Transverse colon (tissue), 4 donors: ENCODE measurements around the gene SH3RF1. TPM values are rescaled to one million over a fixed set of nuclear protein-coding genes. Genes with fewer than 3 reads are reported as not detected.

ENCODE experiments used
- DNase-seq: peaks from one replicate; pipeline ENCODE4 v3.0.0-alpha.2; 2019
- H3K27ac ChIP-seq, 4 donors: fragments of 200-600 bp; sonication (generic); 2 replicates each; pipeline ENCODE4 v1.5.1; 2016 to 2018; ENCODE audit warnings: inconsistent platforms in 4 of 4
- H3K27me3 ChIP-seq: fragments of 200-600 bp; sonication (generic); 2 replicates; pipeline ENCODE4 v1.5.1; 2017; ENCODE audit warnings: inconsistent platforms
- H3K36me3 ChIP-seq, 4 donors: fragments of 200-600 bp; sonication (generic); 2 replicates each; pipeline ENCODE4 v1.5.1; 2017 to 2019; ENCODE audit warnings: inconsistent platforms in 4 of 4
- H3K4me1 ChIP-seq, 4 donors: fragments of 200-600 bp; sonication (generic); 2 replicates each; pipeline ENCODE4 v1.5.1; 2017 to 2020; ENCODE audit warnings: inconsistent platforms in 4 of 4
- H3K4me3 ChIP-seq, 4 donors: fragments of 200-600 bp; sonication (generic); 1 replicate in 1 of 4; 2 replicates in 3 of 4; pipeline versions ENCODE4 v1.5.1 to v1.6.1; 2017 to 2019; ENCODE audit warnings: inconsistent platforms in 4 of 4
- H3K9me3 ChIP-seq, 2 donors: fragments of 200-600 bp; sonication (generic); 2 replicates each; pipeline ENCODE4 v1.5.1; 2017 to 2019; ENCODE audit warnings: inconsistent platforms in 2 of 2
- EP300 ChIP-seq: sonication (generic); formaldehyde crosslinking; IDR thresholded peaks from one replicate; pipeline ENCODE4 v1.6.1; 2017; ENCODE audit warnings: antibody characterized with exemption, low read depth
- POLR2A ChIP-seq: fragments of 450-650 bp; IDR thresholded peaks from one replicate; pipeline ENCODE4 v1.6.1; 2016; ENCODE audit warnings: antibody characterized with exemption, mild to moderate bottlenecking, moderate library complexity
- POLR2AphosphoS5 ChIP-seq, 3 donors: sonication (generic); formaldehyde crosslinking; IDR thresholded peaks; one replicate each; pipeline ENCODE4 v1.6.1; 2016; ENCODE audit warnings: antibody characterized with exemption in 3 of 3
- WGBS, 2 donors: methylation state at CpG; one replicate each; pipeline ENCODE4 v1.1.5; 2018; ENCODE audit warnings: low coverage in 1 of 2; 5-methylcytosine and 5-hydroxymethylcytosine counted together
- in situ Hi-C, 4 donors: fragments of 200-750 bp; cut with MboI; loops; one replicate each; pipeline versions ENCODE4 v1.15.0 to v1.15.1; 2017; ENCODE audit warnings: low sequenced_read_pairs in 3 of 4, low pct_ligation_motif_present in 1 of 4, low pct_unique_long_range_greater_than_20kb in 1 of 4
- intact Hi-C: fragments of 100-400 bp; cut with DNase I; formaldehyde crosslinking; loops from one replicate; pipeline ENCODE4 v1.15.1; 2023; ENCODE audit warnings: low total_unique reads
- total RNA-seq, 4 donors: library from RNA; depleted of rRNA; stranded (reverse); fragments of >200 nt; gene quantifications; one replicate each; pipeline ENCODE4 v1.1.0, GENCODE V29; 2016
- TF ChIP-seq, protein P1 (sequence below), 5 experiments: fragments of 200-600 bp in 3 of 5; fragments of 450-650 bp in 2 of 5; sonication (generic) in 3 of 5; IDR thresholded peaks; 1 replicate in 2 of 5; 2 replicates in 3 of 5; pipeline ENCODE4 v1.5.1; 2016 to 2017; ENCODE audit warnings: antibody characterized with exemption in 5 of 5, inconsistent platforms in 3 of 5, mild to moderate bottlenecking in 2 of 5, moderate library complexity in 1 of 5

The SH3RF1 gene
- total RNA-seq, 4 donors from 2014 or later: 49.0 to 63.4 (median 54.3) TPM

DNA sequence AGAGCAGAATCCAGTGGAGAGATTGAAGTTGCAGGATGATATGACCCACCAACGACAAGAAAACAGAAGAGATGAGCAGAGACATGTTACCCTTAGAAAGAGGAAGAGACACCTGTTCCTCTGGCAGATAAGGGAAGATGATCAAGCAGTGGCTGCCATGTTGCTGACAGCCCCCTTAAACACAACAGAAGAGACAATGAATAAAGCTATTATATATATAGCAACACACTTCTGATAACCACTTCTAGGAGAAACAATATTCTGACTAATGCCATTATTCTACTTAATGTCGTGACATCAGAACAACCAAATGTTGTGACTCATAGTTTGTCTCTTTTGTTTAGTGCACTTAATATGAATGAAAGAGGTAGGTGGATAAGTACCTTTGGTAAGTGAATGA lies 44.9 kb downstream of the SH3RF1 start:
- no peak for DNase-seq
- in situ Hi-C loops: no loop called here
- H3K27me3 ChIP-seq: no peaks in the 10 kb centered on the region
- 50 to 51% methylated on average over 2 of the region's 2 CpGs for WGBS, 2 donors
- peaks cover 10 to 60% (median 46%) of the 10 kb centered on the region in 4 donors for H3K4me1 ChIP-seq
- intact Hi-C loops: no loop called here
- no peaks in the 10 kb centered on the region for H3K36me3 ChIP-seq
- no peaks in the 10 kb centered on the region for H3K9me3 ChIP-seq
- peak overlapping the region; percentile 16 to 70 (median 70) for H3K27ac ChIP-seq
- H3K4me3 ChIP-seq: no peak overlapping the region
- TF ChIP-seq EP300 (no peak), POLR2A (no peak), POLR2AphosphoS5 (IDR thresholded peaks at IDR 0.05) (no peak)
- TF ChIP-seq, protein P1, sequence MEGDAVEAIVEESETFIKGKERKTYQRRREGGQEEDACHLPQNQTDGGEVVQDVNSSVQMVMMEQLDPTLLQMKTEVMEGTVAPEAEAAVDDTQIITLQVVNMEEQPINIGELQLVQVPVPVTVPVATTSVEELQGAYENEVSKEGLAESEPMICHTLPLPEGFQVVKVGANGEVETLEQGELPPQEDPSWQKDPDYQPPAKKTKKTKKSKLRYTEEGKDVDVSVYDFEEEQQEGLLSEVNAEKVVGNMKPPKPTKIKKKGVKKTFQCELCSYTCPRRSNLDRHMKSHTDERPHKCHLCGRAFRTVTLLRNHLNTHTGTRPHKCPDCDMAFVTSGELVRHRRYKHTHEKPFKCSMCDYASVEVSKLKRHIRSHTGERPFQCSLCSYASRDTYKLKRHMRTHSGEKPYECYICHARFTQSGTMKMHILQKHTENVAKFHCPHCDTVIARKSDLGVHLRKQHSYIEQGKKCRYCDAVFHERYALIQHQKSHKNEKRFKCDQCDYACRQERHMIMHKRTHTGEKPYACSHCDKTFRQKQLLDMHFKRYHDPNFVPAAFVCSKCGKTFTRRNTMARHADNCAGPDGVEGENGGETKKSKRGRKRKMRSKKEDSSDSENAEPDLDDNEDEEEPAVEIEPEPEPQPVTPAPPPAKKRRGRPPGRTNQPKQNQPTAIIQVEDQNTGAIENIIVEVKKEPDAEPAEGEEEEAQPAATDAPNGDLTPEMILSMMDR (IDR thresholded peaks at IDR 0.05): no peak

DNA sequence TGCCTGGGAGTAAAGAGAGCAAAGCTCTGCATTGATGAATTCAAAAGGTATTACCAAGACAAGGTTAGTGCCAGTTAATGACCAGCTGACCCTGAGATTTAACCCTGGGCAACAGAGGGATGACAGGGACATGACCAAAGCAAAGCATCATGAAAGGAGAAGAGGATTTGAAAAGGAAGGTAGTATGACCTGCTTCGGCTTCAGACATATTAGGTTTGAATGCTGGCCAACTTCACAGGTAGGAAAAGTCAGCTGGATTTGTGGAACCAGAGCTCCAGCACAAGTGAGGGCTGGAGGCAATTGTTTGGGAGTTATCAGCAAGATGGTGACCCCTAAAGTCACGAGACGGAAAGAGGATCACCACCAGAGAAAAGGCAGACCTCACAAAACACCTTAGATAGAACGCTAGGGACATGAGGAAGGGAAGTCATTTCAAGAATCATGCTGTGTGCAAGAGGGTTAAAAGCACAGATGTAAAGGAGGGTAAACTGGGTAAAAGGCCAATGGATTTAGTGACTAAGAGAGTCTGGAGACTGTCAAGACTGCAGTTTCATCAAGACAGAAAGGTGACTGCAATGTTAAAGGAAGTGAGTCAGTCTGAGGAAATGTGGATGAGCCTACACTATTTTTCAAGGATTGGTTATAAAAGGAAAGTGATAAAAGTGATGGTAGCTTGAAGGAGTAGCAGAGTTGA lies 45.6 kb downstream of the SH3RF1 start:
- intact Hi-C loops: no loop called here
- Histone ChIP-seq H3K27ac (peak overlapping the region; percentile 16 to 70 (median 70)), H3K27me3 (no peaks in the 10 kb centered on the region), H3K36me3 (no peaks in the 10 kb centered on the region), H3K4me1 (peaks cover 10 to 66% (median 49%) of the 10 kb centered on the region in 4 donors), H3K9me3 (no peaks in the 10 kb centered on the region), H3K4me3 (no peak overlapping the region)
- TF ChIP-seq POLR2A: no peak
- TF ChIP-seq EP300: no peak
- TF ChIP-seq, protein P1 (IDR thresholded peaks at IDR 0.05): no peak
- TF ChIP-seq POLR2AphosphoS5 (IDR thresholded peaks at IDR 0.05): peak; percentile 63 to 74 (median 70)
- WGBS, 2 donors: 83 to 85% methylated on average over 2 to 4 of the region's 4 CpGs
- in situ Hi-C loops: no loop called here
- no peak for DNase-seq

DNA sequence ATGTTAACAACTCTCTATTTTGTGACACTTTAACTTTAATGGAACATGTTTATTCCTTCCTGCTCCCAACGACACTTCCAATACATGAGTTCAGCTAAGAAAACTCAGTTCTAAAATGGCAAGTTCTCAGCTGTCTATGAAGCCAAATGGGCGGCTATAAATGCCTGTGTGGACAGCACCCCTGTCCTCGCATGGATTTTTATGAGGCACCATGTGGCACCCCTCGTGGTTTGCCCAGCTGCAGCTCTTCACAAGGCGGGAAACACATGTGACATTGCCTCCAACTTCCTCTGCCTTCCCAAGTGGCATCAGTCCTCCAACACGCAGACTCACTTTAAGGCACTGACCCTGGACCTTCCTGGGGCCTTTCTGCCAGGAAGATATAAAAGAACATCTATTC lies 48.0 kb downstream of the SH3RF1 start:
- intact Hi-C loops (no loop called here), in situ Hi-C loops (no loop called here)
- H3K4me1 ChIP-seq: peaks cover 16 to 85% (median 62%) of the 10 kb centered on the region in 4 donors
- H3K9me3 ChIP-seq: no peaks in the 10 kb centered on the region
- no peaks in the 10 kb centered on the region for H3K27me3 ChIP-seq
- H3K36me3 ChIP-seq: no peaks in the 10 kb centered on the region
- TF ChIP-seq, protein P1 (IDR thresholded peaks at IDR 0.05): no peak
- peak in 2 of 3 donors; percentile 36 to 58 for TF ChIP-seq POLR2AphosphoS5 (IDR thresholded peaks at IDR 0.05)
- peak; percentile 69 for DNase-seq
- WGBS, 2 donors: 31 to 42% methylated on average over 5 to 6 of the region's 6 CpGs
- peak overlapping the region; percentile 64 to 76 (median 70) for H3K27ac ChIP-seq
- no peak overlapping the region for H3K4me3 ChIP-seq

DNA sequence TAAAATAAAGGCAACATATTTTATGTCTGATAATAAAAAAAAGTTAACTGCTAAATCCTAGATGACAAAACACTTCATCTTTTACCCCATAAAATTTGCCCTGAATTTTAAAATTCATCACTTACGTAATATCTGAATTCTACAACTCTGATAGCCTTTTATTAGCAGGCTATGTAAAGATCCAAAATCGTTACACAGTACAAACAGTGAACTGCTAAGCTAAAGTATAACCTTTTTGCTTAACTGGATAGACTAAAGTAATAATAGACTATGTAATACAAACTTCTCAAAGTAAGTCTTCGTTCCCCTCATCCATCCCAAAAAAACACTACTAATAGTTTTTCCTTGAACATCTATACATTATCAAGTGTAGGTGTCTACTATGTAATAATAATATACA lies 49.1 kb downstream of the SH3RF1 start:
- intact Hi-C loops: no loop called here
- in situ Hi-C loops: no loop called here
- Histone ChIP-seq H3K36me3 (no peaks in the 10 kb centered on the region), H3K27ac (peak overlapping the region; percentile 64 to 76 (median 70)), H3K4me3 (no peak overlapping the region), H3K4me1 (peaks cover 15 to 84% (median 62%) of the 10 kb centered on the region in 4 donors), H3K27me3 (no peaks in the 10 kb centered on the region), H3K9me3 (no peaks in the 10 kb centered on the region)
- TF ChIP-seq EP300 (no peak), POLR2A (no peak), POLR2AphosphoS5 (IDR thresholded peaks at IDR 0.05) (no peak)
- TF ChIP-seq, protein P1 (IDR thresholded peaks at IDR 0.05): no peak
- WGBS, 2 donors: 57 to 65% methylated on average over 3 of the region's 3 CpGs
- no peak for DNase-seq
